MM.1S (cell line): Measurements from ENCODE around the gene SLFN14.

ENCODE experiments used
- CTCF ChIP-seq: fragments of 300-600 bp; sonication (generic); IDR thresholded peaks from 2 replicates; pipeline ENCODE4 v1.5.1; 2016; ENCODE audit warnings: antibody characterized with exemption, low read length, mixed read lengths
- EZH2 ChIP-seq: fragments of 300-600 bp; sonication (generic); optimal IDR thresholded peaks from 2 replicates; pipeline ENCODE3; 2017; ENCODE audit warnings: low read depth, mild to moderate bottlenecking, antibody characterized with exemption, low read length, mixed read lengths
- EZH2phosphoT487 ChIP-seq: fragments of 300-600 bp; sonication (generic); IDR thresholded peaks from 2 replicates; pipeline ENCODE4 v1.6.1; 2018; ENCODE audit warnings: antibody characterized with exemption, low read length

DNA sequence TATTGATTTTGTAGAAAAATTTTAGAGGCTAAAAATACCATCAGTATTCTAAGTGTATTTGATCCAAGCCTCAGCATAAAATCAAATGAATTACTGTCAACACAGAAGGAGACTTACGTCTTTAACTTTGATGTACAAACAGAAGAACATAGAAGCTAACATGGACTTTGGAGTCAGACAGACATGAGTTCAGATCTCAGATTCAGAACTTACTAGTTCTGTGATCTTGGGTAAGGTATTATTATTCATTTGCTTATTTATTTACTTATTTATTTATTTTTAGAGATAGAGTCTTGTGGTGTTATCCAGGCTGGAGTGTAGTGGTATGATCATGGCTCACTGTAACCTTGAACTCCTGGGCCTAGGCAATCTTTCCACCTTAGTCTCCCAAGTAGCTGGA lies 19.2 kb downstream of the SLFN14 start:
- TF ChIP-seq CTCF (no peak), EZH2 (no peak), EZH2phosphoT487 (no peak)
